HG03439 (cell line): ENCODE data around the gene SIM1.

ENCODE experiments used
- ATAC-seq: cut with Tn5 transposase; IDR thresholded peaks from one replicate; pipeline ENCODE4 v1.9.1; 2021; ENCODE audit warnings: mild to moderate bottlenecking, moderate library complexity; ENCODE audit not compliant: unreplicated experiment

SIM1 gene

DNA sequence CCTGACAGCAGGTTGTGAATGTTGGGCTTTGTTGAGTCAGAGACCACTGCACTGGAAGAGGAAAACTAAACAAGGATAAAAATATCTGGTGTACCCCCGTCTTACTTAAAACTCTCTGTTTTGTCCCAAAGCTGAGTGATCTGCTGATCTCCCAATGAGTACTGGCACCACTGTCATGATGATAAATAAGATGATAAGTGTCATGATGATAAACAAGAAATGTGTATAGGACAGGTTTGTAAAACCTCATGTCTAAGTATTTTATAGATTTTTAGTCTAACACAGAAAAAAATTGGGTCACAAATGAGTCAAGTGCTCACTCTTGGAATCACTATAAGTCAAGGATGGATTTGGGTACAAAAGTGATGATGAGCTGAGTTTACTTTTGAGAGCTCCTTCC, 8.5 kb upstream of the SIM1 start:
- no peak for ATAC-seq

DNA sequence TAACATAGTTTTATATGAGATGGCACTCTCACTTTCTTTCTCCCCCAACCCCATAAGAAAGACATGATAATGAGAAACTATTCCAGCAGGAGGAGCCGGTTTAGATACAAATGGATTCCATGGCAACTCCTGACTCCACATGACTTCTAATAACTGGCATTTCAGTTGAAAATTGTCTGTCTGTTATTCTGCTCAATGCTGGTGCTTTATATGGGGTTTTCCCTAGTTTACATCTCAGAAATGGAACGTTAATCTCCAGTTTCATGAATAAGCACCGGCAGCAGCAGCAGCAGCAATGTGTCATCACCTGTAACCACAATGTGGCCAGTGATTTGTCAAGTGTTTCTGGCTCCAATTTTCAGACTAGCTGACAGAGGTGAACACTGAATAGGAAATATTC, 8.0 kb upstream of the SIM1 start:
- peak; percentile 82 for ATAC-seq

DNA sequence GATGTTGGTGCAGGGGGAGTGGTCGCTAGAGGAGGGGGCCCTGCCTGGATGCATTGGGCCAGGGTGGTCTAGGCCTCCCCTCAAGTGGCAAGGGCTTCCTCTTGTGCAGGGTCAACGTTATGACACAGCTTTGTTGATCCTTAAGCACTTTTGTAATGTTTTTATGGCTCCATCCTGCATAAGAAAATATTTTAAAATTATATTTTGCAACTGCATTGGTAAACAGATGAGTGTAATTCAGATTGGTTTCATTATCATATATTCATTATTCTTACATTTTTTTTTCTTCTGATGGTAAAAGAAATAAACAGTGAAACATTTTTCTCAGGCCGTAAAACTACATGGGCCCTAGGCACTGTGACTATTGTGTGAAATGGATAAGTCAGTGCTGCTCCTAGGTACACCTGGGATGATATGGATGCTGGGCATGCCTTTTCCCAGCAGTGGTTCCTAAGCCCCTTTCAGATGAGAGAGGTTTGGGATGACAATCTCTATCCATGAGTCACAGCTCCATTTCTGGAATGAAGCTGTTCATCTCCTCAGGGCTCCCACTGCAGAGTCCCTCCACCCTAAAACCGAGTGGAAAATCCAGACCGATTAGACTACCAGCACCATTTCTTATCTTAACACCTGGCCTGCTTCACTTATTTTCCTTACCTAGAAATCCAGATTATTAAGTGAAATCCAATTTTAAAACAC, 5.8 kb upstream of the SIM1 start:
- ATAC-seq, result no peak

DNA sequence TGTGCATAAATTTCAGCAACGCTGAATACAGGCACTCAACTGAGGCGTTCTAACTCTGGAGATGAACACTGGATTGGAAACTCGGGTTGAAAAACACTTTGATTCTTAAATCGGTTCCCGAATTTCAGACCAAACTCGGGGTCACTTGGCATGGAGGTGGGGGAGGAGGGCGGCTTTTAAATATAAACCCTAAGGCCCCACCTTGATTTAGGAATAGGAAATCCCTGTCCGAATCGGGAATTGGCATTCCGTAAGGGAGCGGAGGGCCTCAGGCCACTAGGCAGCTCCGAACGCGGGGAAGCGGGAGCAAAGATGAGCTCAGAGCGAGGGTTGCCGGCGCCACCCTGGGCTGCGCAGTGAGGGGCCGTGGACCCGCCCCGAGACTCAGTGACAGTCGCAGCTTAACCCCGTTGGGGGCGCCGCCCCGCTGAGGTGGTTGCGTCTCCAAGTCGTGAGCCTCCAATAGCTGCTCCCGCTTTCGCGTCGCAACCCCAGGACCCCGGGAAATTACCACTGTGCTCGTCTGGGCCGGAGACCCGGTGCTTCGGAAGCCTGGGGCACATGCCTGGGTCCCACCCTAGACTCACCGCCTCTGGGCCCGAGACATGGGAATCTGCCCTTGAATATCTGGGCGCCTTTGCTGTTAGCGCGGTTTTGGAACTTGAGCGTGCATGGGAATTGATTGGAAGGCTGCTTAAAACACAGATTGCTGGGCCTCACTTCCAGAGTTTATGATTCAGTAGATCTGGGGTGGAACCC, 4.6 kb upstream of the SIM1 start:
- no peak for ATAC-seq

DNA sequence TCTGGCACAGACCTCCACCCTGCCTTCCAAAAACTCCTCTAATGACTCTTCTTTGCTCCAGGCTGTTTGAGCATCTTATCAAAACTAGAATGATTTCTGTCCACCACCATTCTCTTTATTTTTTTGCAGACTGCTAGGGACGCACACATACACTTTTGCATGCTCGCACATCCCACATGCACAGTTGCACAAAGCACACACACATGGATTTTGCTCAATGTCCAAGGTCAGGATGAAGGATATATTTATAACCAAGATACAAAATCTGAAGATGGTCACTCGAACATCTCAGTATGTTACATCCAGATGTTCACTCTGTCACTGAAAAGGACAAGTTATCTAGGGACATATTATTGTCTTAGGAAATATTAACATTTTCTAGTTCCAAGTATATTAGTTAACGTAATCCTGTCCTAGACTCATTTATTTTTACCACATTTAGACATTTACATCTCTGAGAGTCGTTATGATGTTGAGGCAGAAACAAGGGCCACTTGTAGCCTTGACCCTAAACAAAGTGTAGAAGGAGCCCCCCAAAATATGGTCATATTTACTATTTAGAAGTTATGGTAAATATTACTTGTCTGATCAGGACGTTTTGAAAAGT, 3.4 kb upstream of the SIM1 start:
- ATAC-seq, result no peak

DNA sequence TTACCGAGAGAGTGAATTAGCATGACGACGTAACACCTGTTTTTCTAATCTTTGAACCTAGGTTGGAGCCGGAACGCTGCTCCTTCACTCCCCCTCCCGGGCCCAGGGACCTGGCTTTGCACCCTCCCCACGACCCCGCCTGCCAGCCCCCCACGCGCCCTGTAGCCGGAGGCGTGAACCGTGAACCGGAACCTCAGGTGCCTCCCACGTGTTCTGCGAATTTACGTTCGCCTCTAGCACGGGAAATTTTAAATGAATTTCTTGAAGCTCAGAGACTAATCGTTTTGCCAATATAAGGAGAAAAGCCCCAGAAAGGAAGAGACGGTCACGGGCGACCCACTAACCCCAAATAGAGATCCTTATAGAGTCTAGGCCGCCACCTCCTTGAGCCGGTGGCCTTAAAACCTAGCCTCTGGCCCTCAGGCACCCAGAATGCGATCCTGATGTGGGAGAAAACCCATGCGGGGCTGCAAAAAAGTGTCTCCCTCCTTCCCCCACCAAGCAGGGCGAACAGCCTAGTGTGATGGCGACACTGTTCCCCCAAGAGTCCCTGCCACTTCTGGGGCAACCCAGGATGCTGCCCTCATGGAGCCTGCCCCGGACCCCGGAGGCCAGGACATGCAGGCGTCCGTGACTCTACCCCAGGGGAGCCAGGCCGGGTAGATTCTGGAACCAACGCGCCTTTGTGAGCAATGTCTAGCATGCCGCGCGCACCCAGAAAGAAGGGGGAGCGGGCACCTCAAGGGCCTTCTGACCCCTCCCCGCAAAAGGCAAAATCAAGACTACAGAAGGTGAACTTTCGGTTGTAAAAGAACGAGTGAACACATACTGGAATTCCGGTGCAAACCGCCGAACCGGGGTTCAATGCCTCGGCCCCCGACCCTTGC, 2.7 kb upstream of the SIM1 start:
- ATAC-seq, result no peak

DNA sequence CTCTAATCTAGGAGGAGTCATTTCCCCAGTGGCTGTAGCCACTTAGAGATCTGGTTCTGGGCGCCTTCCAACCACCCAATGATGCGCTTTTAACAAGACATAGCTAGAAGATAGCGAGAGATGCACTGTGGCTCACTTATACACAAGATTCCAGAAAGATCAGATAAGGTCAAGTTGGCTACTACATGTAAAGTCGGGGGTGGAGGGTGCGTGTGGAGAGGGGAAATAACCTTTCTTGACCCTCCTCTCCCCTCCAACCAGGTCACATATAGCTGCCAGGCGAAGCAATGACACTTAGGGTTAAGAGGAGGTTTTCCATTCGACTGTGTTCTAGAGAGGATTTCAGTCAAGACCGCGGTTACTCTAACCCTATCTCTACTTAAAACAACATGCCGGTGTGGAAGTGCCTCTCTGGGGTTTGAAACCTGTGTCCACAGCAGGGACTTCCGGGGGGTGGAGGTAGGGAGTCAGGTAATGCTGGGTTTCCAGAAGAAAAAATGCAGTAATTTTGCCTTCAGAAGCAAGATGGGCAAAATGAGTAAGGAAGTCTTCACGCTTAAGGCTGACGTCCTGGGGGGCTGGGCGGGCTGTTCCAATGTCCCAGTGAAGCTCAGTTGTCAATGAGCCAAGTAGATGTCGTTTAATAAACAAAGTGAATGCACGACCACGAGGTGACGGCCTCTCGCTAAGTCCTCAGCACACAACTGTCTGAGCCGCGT, 1.8 kb upstream of the SIM1 start:
- ATAC-seq, result no peak

DNA sequence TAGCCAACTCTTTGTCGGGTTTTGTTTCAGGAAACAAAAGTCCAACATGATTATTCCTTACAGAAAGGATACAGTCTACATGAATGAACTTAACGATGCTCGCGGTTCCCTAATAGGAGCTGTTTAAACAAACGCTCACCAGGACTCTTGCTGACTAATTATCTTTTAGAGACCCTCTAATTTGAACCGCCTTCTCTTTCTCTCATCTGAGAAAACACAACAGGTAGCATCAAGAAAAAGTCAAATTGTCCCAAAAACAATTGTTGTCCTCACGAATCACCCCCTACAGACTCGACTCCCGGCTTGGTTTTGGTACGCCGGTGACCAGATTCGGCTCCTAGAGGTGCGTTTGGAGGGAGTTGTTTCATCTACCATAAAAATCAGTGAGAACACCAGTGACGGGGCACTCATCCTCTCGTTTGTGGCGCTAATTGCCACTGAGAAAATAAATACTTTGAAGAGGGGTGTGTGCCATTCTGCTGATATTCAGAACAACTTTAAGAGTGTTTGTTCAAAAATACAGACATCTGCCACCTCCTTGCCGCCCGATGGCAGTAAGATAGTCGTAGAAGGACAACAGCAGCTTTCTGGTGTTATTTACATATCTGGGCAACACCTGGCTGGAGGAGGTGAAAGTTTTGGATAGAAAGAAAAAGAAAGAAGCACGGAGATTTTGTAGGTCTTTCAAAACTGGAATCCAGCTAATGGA, 1.1 kb upstream of the SIM1 start:
- ATAC-seq, result no peak

DNA sequence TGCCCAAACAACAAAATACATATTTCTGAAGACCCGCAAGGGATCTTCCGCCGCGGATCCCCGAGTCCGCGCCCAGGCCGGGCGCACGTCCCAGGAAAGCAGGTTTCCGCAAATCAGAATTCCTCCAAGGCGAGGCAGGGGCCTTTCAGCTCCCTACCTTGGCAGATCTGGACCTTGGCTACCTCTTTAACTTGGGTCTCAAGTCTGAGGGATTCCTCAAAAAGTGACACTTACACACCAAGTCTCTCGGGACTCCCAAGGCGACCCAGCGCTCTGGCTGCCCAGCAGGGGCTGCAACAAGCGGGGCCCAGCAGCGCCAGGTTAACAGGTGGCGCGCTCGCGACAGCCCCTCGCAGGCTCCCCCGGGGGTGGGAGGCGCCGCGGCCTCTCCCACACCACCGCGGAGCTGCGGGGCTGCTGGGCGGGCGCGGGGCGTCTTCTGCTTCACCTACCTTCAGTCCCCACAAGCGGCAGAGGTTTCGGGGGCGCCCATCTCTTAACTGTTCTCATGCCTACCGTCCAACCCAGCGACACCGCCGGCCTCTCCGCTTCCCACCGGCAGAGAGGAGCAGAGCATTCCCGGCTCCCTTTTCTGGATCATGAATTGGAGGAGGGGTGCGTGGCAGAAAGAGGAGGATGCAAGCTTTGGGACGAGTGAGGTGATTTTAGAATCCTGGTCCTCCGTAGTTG, 414 bp downstream of the SIM1 start:
- no peak for ATAC-seq

DNA sequence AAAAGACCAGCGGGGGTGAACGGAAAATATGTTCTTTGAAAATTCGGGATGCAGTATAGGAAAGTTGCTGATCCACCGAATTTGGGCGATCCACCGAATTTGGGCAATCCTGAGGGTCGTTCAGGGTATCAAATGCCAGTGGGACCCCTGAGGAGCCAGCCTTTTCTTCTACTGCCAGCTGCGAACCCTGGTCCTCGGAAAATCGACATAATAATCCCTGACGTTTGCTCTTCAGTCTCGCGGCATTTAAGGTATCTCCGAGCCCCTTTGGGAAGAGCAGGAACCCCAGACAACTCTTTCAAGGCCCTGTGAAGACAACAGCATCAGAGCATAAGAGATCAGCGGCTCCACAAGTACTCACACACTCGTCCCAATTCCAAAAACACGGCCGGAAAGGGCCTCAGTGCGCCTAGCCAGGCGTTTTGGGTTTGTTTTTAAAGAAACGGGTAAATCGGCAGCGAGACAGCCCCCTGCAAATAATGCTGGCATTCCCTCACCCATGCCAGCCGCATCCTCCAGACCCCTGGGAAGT, 1.0 kb downstream of the SIM1 start:
- ATAC-seq, result no peak

DNA sequence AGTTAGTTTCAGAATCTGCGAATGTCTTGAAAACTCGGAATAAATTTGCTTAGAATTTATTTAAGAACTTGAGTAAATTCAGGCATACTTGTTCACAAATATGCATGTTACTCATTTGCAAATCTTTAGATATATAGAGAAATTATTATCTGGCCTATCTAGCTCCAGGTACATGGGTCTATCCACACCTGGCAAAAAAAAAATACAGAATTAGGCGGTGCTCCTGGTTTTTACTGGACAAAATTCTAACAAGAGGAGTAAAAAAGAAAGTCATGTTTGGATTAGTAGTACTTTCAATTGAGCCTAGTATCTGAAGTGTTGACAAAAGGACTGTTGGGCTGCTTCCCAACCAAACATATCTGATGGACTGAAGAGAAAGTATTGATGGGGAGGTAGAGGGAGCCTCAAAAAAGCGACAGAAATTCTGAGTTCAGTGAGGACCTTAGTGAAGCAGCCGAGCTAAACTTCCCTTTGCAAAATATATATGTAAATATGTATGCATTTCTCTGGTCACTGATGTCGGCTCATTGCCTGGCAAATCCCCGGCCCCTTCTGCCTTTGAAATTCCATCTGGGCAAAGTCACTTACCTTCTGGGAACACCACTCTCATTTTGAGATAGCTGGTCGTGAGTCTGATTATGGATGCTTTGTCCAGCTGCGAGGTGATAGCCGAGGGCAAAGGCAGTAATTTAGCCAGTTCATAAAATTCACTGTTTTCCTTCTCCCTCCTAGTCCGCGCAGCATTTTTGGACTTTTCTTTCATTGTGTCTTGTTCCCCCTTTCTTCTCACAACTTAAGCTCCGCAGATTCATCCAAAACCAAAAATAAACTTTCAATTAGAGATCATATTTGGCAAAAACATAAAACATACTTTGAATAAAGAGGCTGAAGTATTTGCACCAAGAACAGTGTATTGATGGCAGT, 1.8 kb downstream of the SIM1 start:
- no peak for ATAC-seq

DNA sequence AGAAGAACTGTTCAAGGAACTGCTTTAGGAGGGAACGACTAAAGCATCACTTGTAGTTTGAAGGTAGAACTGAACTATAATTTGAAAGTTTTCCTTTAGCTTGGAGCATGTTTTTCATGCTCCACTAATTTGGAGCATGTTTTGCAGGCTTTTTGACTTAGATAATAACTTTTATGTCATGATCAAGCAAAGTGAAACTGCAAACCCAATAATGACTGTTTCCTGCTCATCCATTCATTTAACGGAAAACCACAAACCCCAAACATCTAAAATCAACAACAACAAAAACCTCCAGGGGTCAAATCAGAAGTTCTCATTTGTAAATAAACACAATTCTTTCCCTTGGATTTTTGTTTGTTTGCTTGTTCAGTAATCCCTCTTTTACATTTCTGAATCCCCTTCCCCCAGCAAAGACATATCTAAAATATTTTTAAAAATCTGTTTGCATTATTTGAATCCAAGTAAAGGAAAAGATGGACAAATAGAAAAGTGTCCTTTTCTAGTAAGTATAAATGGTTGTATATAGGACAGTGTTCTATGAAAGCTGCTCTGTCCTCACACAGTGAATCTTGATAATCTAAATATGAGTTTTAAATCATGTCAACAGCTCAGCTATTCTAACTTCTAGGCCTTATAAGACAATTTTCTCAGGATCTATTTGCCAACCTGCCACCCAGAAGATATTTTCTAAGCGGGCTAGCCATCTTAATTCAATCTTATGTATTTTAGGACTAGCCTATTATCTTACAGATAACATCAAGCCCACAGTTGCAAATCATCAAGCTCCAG, 2.6 kb downstream of the SIM1 start:
- ATAC-seq, result no peak

DNA sequence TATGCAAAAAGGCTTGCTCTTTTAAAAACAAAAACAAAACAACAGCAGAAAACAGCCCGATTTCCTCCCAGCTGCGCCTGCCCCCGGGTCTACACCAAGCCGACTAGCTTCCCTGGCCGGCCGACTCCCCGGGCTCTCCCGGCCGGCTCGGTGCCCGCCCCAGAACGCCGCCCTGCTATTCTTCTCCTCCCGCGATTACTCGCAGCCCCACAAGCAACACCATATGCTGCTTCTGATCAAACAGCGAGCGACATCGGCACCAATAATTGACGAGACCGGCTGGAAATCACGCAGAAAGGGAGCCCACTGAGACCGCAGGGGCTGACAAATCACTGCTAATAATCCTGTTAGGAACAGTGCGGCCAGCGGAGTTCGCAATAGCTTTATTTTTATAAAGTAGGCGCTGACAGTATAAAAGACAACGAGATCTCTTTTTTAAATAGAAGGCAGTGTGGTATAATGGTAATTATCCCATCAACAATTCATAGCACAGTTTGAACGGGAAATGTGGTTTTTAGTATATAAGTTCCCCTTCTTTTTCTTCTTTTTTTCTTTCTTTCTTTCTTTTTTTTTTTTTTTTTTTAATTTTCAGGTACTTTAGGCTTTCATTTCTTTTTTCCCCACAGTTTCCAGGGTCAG, 3.3 kb downstream of the SIM1 start:
- no peak for ATAC-seq

DNA sequence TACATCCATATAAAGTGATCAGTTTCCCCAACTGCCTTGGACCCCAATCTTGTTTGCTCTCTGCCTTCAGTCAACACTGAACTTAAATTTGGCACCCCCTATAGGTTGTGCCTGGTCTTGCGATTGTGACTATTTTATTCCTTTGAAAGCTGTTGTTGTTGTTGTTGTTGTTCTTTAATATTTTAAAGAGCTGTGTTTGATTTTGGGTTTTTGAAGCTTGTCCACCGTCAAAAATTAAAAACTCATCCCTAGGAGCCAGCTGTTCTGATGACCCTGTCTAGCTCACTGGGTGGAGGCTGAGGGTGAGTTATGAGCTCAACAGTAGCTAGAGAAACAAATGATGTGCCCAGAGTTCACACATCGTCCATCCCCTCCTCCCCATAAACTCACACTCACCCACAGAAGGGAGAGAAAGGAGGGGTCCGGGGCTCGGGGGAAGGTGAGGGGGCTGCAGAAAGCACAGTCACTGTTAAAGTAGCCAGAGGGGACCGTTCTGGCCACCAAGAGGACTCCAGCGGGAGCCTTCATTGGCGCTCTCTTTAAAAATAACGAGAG, 4.0 kb downstream of the SIM1 start:
- ATAC-seq, result no peak

DNA sequence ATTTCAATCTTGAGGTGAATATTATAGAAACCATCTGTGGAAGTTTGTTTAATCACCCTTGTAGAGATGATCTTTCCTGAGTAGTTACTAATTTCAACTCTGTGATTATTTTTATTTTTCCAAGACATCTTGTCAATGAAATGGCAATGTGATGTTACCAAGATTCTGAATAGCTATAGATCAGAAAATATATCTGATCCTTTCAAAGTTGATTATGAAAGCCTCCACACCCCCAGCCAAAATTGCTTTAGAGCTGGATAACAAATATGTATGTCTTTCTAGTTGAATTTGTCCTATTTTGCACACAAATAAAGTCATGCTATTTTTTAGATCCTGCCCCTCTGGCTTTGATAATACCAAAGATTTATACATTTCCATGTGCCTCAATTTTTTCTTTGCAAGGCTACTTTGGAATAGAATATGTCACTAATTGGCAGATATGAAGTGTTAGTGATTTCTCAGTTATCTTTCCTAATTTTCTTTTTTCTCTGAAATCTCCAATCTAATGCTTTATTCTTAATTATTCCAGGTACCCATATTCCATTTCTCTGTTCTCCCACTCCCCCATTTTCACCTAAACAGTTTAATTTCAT, 5.0 kb downstream of the SIM1 start:
- no peak for ATAC-seq
